IPS-15b (cell line): Measurements from ENCODE around the gene TMEM213.

ENCODE experiments used
- H3K27me3 ChIP-seq: one replicate; pipeline ENCODE4 v1.6.1; 2013; ENCODE audit warnings: low read length; ENCODE audit not compliant: control insufficient read depth, insufficient read depth
- H3K36me3 ChIP-seq: one replicate; pipeline ENCODE4 v1.6.1; 2013; ENCODE audit warnings: low read length; ENCODE audit not compliant: control insufficient read depth, insufficient read depth
- H3K4me1 ChIP-seq: one replicate; pipeline ENCODE4 v1.6.1; 2013; ENCODE audit warnings: mild to moderate bottlenecking, low read length; ENCODE audit not compliant: control insufficient read depth, insufficient read depth
- H3K4me3 ChIP-seq: one replicate; pipeline ENCODE4 v1.5.1; 2013; ENCODE audit warnings: low read depth, low read length
- H3K9ac ChIP-seq: one replicate; pipeline ENCODE4 v1.6.1; 2013; ENCODE audit warnings: low read depth, mild to moderate bottlenecking, low read length
- H3K9me3 ChIP-seq: one replicate; pipeline ENCODE4 v1.6.1; 2013; ENCODE audit warnings: mild to moderate bottlenecking, low read length; ENCODE audit not compliant: control insufficient read depth, insufficient read depth

TMEM213 gene

DNA sequence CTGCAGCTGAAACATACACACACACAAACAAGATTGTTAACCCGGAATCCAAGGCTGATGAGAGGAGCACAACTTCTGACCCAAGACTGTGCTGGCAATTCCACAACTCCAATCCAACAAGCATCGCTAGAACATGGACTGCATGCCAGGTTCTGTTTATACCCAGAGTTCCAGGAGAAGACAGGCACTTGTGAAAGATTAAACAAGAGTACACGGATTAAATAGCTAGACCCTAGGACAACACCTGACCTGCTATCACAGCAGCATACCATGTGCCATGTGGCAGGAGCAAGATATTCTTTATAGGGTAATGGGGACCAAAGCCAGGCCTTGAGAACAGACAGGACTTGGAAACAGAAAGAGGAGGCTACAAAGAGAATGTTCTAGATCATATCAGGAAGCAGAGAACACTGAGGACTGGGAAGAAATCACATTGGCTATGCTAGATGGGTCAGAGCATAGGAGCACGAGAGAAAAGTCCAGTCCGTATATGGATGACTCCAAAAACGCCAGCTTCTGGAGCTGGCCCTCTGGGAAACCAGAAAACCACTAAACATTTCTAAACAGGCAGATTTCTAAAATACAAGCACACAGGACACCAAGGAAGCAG is 83.9 kb downstream of the TMEM213 start:
- Histone ChIP-seq H3K9me3 (no peaks in the 10 kb centered on the region), H3K36me3 (peaks cover under 1% of the 10 kb centered on the region), H3K27me3 (no peaks in the 10 kb centered on the region), H3K9ac (no peak overlapping the region), H3K4me3 (no peak overlapping the region), H3K4me1 (no peaks in the 10 kb centered on the region)

- H3K27me3 ChIP-seq: no peaks in the 10 kb centered on the region
- no peaks in the 10 kb centered on the region for H3K9me3 ChIP-seq
- no peaks in the 10 kb centered on the region for H3K4me1 ChIP-seq
- no peak overlapping the region for H3K4me3 ChIP-seq
- no peaks in the 10 kb centered on the region for H3K36me3 ChIP-seq
- H3K9ac ChIP-seq: no peak overlapping the region
Observed at GRCh38 chr7:138882249-138882648, 84.5 kb downstream of the TMEM213 start.

- H3K9ac ChIP-seq: no peak overlapping the region
- H3K36me3 ChIP-seq: peaks cover 2% of the 10 kb centered on the region
- no peak overlapping the region for H3K4me3 ChIP-seq
- H3K9me3 ChIP-seq: no peaks in the 10 kb centered on the region
- no peaks in the 10 kb centered on the region for H3K4me1 ChIP-seq
- no peaks in the 10 kb centered on the region for H3K27me3 ChIP-seq
Observed at GRCh38 chr7:138885383-138886147, 87.8 kb downstream of the TMEM213 start.

GRCh38 chr7:138886501-138886917 is 88.7 kb downstream of the TMEM213 start:
- no peak overlapping the region for H3K9ac ChIP-seq
- H3K27me3 ChIP-seq: no peaks in the 10 kb centered on the region
- no peaks in the 10 kb centered on the region for H3K9me3 ChIP-seq
- H3K36me3 ChIP-seq: peaks cover 4% of the 10 kb centered on the region
- no peak overlapping the region for H3K4me3 ChIP-seq
- peaks cover 2% of the 10 kb centered on the region for H3K4me1 ChIP-seq

DNA sequence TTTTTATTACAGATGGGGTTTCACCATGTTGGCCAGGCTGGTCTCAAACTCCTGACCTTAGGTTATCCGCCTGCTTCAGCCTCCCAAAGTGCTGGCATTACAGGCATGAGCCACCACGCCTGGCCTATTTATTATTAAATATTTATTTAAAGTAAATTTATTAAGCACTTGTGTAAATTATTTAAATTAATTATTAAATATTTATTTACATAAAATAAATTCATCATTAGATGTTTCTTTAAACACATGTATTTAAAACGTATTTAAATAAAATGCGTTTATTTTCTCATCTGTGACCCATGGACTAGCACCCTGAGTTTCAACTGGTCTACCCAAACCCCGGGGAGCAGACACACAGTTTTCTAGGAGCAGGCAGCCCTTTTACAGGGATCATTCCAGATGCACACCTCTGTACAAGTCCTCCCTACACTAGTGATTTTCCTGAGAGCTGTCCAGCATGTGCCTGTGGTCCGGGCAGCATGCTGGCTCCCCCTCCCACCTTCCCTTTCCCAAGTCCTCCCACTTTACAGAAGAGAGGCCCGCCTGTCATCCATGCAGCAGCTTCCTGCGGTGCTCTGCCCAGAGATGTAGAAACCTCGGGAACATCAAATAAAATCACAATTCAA is 89.4 kb downstream of the TMEM213 start:
- Histone ChIP-seq H3K4me3 (no peak overlapping the region), H3K4me1 (peaks cover 2% of the 10 kb centered on the region), H3K9me3 (no peaks in the 10 kb centered on the region), H3K36me3 (peaks cover 4% of the 10 kb centered on the region), H3K9ac (no peak overlapping the region), H3K27me3 (no peaks in the 10 kb centered on the region)
